Activated T-cell treated with anti-CD3 and anti-CD28 coated beads, Interleukin-2, amount 50 U/mL, for 1 hour (primary cell): Measurements from ENCODE around the gene GAS7.

Experiments
- DNase-seq: peaks from one replicate; pipeline ENCODE4 v3.0.0-alpha.2; 2020

GAS7 gene

DNA sequence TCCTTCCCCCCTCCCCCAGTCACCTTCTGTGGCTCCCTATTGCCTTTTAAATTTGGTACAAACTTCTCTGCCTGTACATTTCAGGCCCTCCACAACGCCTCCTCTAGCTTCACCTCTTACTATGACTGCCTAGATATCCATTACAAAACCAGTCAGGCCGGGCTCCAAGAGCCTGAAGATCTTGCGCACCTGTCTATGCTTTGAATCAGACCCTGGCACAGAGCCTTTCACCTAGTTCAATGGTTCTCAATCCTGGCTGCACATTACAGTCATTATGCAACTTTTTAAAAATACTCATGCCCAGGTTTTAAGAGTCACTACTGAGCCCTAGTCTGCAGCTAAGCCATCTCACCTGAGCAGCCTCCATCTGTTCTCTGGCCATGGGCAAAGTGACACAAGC lies 1.6 kb upstream of the GAS7 start:
- DNase-seq = no peak

DNA sequence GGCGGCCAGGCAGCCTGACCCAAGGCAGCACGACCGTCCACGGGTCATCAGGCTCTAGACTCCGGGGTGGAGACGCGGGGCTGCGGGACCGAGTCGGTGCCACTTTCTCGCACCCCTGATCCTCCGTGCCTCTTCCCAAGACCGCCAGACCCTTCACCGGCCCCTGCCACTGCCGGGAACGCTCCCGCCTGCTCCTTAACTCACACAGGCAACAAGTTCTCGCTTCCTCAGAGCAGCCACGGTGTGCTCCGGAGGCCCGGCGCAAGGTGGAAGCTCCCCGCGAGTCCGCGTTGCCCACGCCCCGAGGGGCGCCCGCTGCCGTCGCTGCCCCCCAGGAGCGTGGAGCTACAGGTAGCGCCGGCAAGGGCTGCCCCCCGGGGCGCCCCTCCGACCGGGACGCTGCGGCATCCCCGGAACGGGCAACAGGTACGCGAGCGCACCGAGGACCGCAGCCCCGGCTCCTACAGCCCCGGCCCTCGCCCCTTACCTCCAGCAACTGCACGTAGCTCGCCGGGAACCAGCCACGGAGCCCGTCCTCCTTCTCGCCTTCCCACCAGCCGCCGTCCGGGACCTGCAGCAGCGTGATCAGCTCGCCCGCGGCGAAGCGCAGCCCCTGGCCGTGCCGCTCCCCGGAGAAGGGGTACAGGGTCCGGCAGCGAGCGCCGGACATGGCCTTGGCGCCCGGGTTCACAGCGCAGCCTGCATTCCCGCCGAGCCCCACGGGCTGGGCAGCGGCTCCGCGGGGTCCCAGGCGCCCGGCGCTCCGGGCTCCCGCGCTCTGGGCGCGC lies 491 bp downstream of the GAS7 start:
- DNase-seq = peak; percentile 23

DNA sequence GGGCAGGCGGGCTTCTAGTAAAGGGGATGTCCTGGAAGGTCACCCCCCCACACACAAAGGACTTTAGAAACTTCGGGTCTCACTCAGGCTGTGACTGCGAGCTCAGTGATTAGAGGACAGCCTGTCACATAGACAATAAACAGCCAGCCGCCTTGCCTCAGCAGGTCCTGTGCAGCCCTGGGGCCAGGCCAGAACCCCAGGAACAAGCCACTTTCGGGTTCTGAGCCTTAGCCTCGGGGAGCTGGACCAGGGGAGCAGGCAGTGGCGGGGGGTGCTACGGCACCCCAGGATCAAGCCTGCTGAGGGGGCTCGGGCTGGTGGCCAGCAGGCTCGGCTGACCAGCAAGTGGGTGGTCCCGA lies 1.1 kb downstream of the GAS7 start:
- DNase-seq = no peak

DNA sequence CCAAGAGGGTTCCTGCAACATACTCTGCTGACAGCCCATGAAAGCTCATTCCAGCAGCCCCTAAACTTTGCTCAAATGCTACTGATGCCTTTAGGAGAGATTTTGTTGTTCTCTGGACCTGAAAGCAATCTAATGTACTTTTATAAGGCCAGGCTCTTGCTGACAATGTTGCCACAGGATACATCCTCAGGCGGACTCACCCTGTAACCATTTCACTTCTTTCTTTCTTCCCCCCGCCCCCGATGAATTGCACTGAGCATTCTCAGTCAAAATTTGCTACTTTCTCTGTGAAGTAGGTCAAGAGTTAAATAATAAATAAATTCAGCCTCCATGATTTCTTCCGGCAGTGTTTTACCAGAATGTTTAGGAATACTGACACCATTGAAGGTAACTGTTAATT lies 1.5 kb downstream of the GAS7 start:
- DNase-seq = no peak

DNA sequence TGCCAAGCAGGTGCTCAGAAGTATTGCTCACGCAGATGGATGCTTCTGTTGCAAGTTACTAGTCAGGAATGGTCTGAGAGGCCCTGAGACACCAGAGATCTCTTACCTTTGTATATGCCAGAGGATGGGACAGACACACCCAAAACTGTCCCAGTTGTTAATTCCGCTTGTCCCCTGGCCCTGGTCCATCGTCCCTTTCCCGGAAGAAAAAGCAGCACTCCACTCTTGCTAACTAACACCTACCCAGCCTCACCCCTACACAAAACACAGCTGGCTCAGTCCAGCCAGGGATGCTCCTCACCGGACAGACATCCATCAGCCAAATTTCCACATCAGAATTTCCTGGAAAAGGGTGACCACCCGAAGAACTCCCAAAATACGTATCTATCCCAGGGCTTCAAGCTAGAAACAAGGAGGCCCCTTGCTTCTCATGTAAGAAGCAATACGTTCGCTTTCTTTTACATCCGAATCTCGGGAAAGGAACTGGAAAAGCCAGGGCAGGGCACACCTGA lies 2.0 kb downstream of the GAS7 start:
- no peak for DNase-seq

DNA sequence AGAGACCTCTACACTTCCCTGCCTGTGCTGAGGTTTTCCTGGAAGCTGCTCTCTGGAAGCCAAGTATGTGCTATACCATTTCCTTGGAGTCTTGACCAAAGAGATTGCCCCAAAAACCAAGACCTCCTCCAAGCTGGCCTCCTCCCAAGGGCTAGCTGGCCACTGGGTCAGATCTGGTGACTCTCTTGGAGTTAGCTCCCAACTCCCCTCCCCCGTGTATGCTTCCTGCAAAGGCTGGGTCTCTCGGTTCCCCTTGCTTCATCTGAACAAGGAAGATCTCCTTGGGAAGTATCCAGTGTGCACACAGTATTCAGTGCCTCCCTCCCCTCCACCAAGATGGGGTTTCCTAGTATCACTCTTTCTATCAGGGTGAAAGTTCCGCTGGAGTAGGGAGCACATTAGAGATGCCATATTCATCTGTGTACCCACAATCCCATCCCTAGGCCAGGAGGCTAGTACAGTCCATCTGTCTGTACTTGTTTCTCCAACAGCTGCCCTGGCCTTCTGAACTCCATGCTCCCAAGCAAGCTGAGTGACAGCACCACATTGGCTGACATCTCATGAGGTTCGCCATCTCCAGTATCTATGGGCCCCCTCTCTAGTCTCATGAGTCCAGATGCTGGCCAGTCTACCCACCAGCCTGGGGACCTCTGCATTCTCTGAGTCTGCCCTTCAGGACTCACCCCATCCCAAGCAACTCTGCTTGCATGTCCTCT lies 3.2 kb downstream of the GAS7 start:
- DNase-seq = no peak

DNA sequence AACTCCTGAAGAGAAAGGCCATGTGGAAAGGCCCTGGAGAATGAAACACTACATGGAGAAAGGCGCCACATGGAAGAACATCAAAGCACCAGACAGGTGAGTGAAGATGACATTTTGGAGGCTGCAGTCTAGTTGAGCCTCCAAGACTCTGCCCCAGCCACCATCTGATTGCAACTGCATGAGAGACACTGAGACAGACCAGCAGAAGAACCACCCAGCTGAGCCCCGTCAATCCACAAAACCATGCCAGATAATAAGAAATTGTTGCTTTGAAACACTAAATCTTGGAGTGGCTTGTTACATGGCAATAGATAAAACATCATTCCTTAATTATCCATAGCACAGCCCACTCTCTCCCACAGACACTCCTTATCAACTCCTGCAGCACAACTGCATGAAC lies 4.8 kb downstream of the GAS7 start:
- no peak for DNase-seq

DNA sequence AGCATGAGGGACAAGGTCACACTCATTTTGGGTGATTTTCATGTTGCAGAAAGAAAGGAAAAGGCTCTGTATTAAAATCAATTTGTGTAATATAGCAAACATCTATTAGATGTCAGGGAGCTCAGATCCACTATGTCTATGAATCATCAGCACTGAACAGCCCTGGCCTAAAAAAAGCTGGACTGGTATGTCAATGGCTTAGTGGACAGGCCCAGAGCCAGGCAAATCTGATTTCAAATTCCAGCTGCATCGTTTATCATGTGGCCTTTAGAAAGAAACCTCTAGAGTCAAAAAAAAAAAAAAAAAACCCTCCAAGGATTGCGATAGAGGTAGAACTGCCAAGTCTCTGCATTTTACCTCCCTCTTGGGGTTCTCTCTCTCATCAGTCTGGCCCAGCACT lies 5.4 kb downstream of the GAS7 start:
- no peak for DNase-seq

DNA sequence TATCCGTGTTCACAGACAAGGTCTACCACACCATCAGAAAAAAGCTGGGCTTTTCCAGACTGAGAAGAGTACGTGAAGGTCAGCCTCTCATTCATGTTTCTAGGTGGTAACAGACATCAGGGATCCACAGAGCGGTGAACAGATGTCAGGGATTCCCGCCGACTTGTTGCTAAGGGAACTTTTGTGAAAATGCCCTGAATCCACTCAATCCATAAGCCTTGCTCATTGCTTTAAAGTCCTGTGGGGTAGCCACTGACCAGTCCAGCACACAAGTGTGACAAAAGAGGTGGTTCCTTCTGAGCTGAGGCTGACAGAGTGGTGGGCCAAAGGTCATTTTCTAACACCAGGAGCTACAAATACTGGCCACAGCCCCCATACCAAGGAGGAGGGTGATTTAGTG lies 5.9 kb downstream of the GAS7 start:
- no peak for DNase-seq

DNA sequence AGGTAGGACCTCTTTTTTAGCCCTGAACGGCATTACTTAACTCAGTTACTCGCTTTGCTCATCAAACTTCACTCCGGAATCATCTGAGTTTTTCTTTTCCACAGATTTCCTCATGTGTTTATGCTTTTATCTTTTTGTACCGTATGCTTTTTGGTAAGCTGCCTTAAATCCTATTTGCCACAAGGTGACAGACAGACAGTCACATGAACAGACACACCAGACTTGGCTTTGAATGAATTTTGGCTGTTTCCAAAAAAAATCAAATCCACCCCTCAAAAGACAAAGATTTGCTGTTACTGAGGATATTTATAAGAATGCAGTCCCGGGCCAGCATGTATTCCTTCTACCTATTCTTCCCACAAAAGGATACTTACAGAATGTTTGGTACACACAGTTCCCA lies 10.9 kb downstream of the GAS7 start:
- DNase-seq = no peak

DNA sequence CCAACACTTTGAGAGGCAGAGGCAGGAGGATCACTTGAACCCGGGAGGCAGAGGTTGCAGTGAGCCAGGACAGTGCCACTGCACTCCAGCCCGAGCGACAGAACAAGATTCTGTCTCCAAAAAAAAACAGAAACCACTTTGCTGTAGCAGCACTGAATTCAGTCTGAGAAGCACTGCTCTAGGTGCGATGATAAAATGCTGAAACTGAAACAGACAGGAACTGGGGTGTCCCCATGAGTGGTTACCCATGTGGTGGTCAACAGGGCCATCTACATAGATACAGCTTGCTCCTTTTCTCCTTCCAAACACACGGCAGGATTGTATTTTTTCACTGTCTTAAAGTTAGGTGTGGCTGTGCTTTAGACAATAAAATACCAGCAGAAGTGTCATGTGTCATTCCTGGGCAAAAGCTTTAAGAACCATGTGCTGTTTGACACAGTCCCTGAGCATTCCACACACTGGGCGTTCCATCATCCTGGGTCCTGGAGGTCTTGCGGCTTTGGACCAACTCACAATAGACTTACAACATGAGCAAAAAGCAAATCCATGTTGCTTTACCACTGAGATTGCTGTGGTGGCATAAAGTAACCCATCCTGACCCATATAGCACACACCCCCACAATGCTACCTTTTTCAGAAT lies 11.5 kb downstream of the GAS7 start:
- no peak for DNase-seq

DNA sequence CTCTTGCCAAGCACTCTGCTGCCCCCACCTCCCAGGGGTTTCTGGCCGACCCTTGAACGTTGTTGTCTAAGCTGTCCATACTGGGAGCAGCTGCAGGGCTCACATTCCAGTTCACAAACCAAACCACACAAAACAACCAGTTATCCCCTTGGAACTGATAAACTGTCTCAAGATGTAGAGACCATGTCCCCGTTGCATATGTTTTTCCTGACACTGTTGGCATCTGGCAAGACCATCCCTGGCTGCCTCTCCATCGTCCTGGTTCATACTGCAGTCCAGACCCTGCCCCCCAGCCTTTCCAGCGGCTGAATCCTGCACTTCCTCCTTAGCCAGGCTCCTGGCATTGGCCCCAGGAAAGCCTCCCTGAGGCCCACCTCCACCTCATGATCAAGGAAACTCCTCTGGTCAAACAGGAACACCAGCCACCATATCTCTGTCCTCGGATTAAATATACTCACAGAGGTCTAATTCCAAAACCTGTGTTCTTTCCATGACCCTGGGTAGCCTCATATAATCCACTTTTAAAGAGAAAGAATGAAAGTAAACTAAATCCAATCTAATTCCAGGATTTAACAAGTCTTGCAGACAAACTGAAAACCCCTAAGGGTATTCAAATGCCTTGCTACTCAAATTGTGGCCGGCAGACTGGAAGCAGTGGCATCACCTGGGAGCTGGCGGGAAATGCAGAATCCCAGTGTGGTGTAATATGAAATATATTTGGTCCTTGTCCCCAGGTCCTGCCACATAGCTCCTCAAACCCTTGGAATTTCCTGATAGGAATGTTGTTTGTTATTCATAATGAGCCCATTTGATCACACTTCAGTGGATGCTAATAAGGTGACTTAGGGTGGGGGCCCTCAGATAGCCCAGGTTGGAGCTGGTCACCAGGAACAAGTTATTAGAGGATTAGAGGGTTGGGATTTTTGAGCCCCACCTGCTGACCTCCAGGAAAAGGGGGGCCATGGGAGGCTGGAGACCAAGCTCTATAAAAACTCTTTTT lies 14.2 kb downstream of the GAS7 start:
- no peak for DNase-seq

DNA sequence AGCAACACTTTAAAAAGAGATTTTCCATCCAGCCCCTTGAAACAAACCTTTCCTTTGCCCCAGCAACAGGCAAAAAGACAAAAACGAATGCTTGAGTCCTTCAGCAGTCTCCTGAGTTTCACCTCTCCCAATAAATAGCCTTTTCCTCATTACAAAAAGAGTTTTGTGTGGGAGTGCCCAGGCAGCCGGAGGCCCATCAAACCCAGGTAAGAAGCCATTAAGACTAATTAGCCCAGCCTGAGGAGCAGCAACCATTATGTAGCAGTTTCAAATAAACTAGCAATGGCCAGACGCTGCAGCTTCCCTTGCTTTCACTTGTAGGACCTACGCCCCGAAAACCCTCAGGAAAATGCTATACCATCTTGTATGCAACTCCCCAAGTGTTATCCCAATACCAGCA lies 15.6 kb downstream of the GAS7 start:
- DNase-seq = no peak

DNA sequence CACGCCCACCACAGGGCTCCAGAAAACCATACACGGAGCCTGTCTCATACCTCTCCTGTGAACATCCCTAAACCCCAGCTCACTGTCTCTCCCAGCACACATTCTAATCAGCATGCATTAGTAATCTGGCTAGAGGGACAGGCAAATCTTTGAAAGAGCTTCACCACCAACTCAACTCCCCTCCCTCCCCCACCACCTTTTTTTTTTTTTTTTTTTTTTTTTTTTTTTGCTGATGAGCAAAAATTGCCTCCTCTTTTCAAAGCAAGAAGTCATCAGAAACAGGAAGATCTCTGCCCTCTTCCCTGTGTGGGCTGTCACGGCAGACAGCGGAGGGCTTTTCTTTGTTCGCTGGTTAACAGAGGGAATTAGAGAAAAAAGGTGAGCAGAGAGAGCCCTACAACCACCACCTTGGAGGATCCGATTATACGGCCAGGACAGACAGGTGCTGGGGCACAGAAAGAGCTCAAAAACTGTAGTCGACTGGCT lies 19.9 kb downstream of the GAS7 start:
- DNase-seq = no peak

DNA sequence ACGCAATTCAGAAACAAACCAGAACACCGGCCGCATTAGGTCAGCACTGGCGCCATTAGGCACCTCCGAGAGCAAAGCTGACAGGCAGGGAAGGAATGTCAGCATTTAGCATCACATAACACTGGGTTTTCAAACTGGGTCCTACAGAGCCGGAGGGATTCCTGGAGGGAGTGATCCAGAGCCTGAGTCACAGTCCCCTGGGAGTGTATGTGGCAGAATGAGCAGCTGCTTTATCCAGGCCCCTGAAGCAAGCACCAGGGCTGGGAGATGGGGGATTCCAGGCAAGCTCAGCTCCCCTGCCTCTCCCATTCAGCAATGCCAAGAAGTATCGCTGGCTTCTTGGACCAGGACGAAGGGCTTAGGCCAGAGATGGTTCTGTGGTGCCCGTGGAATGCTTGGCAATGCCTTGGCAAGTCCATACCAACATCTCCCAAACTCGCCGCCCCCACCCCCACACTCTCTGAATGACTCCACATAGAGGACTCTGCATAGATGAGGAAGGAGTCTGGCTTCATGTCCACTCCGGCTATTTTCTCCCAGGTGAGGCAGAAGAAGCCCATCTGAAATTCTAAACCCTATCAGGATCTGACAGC lies 20.4 kb downstream of the GAS7 start:
- DNase-seq = no peak

DNA sequence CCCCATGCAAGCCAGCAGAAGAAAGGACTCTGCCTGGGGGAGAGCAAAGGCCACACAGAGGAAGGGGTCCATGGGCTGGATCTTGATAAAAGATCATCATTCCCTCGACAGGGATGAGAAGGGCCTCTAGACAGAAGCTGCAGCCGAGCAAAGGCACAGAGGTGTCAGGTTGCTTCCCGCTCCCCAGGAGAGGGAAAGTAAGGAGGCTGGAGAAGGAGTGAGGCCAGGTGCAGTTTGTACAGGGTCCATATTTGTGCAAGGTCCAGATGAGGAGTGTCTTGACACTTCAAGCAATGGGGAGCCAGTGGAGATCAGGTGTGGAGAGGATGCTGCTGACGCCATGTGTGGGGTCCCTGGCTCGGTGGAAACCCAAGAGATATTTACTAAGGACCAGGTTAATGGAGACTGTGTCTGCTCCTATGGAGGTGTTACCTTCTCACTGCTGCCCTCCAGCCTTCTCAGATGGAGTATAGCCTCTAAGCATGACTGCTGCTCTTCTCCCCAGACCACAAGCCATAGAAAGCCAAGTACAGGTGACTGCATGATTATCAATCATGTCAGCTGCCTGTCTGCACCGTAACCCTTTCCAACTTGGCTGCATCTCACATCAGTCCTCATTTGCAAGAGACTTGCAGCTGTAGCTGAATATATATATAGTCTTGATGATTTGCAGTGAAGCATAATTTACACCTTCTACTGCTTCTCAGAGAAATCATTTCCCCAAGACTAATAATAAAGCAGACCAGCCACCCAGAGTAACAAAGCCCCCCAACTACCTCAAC lies 21.1 kb downstream of the GAS7 start:
- DNase-seq = no peak

DNA sequence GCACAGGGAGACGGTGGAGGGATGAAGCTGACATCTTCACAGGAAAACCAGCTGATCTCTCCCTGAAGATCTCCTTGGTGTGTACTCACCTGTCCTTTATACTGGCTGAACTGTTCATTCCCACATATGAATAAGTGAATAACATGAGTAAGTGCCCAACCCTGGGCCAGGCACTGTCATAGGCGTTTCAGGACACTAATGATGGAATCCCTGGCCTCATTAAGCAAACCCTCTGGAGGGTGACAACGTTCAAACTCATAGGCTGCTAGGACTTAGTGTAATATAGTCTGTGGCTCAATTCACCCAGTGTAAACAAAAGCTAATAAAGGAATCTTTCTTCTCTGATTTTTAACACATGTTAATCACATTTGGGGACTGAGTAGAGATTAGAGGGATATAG lies 24.5 kb downstream of the GAS7 start:
- DNase-seq = no peak

DNA sequence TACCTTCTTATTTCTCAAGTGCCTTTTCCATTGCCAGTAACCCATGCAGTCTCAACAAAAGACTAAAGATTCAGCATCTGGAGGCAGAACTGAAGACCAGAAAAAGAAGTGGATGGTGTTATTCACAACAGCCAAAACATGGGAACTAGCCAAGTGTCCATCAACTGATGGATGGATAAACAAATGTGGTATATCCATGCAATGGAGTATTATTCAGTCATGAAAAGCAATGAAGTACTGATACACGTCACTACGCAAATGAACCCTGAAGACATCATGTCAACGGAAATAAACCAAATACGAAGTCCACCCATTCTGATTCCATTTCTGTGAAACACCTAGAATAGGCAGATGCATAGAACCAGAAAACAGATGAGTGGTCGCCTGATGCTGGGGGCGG lies 25.6 kb downstream of the GAS7 start:
- no peak for DNase-seq

DNA sequence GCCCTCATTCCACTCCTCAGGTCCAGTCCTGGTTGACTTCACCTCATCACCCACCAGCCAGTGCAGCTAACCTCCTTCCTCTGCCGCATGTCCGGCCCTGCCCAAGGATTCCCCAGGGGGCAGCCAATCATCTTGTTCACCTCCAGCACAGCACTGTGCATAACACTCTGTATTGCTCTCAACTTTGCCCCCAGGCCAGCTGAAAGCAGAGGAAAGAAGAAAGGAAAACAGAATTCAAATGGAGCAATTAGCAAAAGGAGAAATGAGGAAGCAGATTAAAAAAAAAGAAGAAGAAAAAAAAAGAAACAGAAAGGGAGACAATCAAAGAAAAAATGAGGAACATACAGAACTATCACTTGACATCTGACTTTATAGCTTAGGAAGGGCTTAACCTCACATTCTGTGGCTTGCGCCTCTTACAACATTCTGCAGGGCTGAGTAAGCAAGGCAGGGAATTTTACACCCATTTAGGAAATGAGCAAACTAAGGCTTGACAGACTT lies 26.1 kb downstream of the GAS7 start:
- no peak for DNase-seq

DNA sequence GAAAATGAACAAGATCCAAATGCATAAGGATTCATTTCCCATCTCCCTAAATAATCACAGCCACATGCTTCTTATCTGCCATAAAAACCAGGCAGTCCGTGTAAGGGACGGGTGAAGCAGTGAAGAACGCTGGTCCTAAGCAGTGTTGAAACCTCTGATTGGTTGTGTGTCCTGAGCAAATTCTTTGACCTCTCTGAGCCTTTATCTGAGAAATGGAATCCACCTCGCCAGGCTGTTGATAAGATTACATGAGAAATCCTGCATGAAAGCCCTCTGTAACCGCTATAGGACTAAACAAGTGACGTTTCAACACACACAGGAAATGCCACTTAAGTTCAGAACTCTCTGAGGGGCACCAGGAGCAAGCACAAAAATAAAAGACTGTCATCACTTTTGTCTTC lies 26.8 kb downstream of the GAS7 start:
- DNase-seq = no peak

DNA sequence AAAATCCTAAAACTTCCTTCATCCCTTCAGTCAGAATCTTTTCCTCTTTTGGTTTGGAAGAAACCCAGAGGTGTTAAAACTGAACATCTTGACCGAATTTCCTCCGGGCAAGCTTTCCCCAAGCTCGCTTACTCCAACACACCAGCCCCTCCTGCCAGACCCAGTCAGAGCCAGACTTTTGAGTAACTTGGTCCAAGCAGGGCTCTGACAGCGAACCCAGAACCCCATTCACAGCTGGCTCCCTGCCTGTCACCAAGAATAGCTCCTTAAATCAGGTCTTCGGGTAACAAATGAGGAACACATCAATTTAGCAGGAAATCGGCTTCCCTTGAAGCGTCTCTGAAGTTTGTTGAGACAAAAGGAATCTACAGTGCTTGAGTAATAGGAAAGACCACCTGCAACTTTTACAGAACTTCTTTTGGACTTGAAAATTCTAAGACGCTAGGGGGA lies 27.3 kb downstream of the GAS7 start:
- DNase-seq = no peak
